ENCODE measurements around the gene APBA2.

Gene APBA2

GRCh38 chr15:29093065-29093435 is 207.3 kb downstream of the APBA2 start:
- DNase-seq = no peak

- DNase-seq = no peak
These were observed 208.0 kb downstream of the APBA2 start for GRCh38 chr15:29093696-29094343.

GRCh38 chr15:29094711-29095110 is 208.9 kb downstream of the APBA2 start:
- no peak for DNase-seq

GRCh38 chr15:29095746-29096145 is 210.0 kb downstream of the APBA2 start:
- DNase-seq = no peak

- no peak for DNase-seq
These were observed 211.4 kb downstream of the APBA2 start for GRCh38 chr15:29097168-29097567.

GRCh38 chr15:29097971-29098370 is 212.2 kb downstream of the APBA2 start:
- DNase-seq = no peak

- no peak for DNase-seq
These were observed 212.9 kb downstream of the APBA2 start for GRCh38 chr15:29098652-29099051.

- DNase-seq = no peak
These were observed 213.5 kb downstream of the APBA2 start for GRCh38 chr15:29099131-29099880.

- DNase-seq = no peak
These were observed 214.8 kb downstream of the APBA2 start for GRCh38 chr15:29100486-29101000.

- no peak for DNase-seq
These were observed 215.7 kb downstream of the APBA2 start for GRCh38 chr15:29101491-29101890.

- DNase-seq = peak; percentile 67
These were observed 216.5 kb downstream of the APBA2 start for GRCh38 chr15:29102173-29102794.

GRCh38 chr15:29102911-29103823 is 217.4 kb downstream of the APBA2 start:
- DNase-seq = no peak

- DNase-seq = no peak
These were observed 218.2 kb downstream of the APBA2 start for GRCh38 chr15:29103824-29104565.

- no peak for DNase-seq
These were observed 218.7 kb downstream of the APBA2 start for GRCh38 chr15:29104566-29104880.

- DNase-seq = peak; percentile 11
These were observed 219.5 kb downstream of the APBA2 start for GRCh38 chr15:29105151-29105854.

GRCh38 chr15:29106116-29106515 is 220.3 kb downstream of the APBA2 start:
- no peak for DNase-seq

GRCh38 chr15:29106551-29107290 is 220.9 kb downstream of the APBA2 start:
- DNase-seq = no peak

GRCh38 chr15:29107291-29107890 is 221.6 kb downstream of the APBA2 start:
- DNase-seq = no peak

- DNase-seq = no peak
These were observed 222.3 kb downstream of the APBA2 start for GRCh38 chr15:29107971-29108645.

GRCh38 chr15:29109762-29110161 is 224.0 kb downstream of the APBA2 start:
- no peak for DNase-seq
